HG03175 (cell line): ENCODE results near the gene PBRM1.

Experiments used
- ATAC-seq: cut with Tn5 transposase; IDR thresholded peaks from one replicate; pipeline ENCODE4 v1.9.1; 2021; ENCODE audit warnings: mild to moderate bottlenecking, moderate library complexity; ENCODE audit not compliant: unreplicated experiment

The PBRM1 gene

GRCh38 chr3:52512727-52513126, 173.0 kb downstream of the PBRM1 start:
- no peak for ATAC-seq

- no peak for ATAC-seq
Measured at GRCh38 chr3:52512105-52512504, 173.6 kb downstream of the PBRM1 start.

- ATAC-seq, result no peak
Measured at GRCh38 chr3:52511509-52511908, 174.2 kb downstream of the PBRM1 start.

GRCh38 chr3:52509753-52510328, 175.9 kb downstream of the PBRM1 start:
- no peak for ATAC-seq

GRCh38 chr3:52507359-52507758, 178.4 kb downstream of the PBRM1 start:
- ATAC-seq, result no peak

- ATAC-seq, result no peak
Measured at GRCh38 chr3:52506266-52506966, 179.3 kb downstream of the PBRM1 start.

- no peak for ATAC-seq
Measured at GRCh38 chr3:52504977-52505376, 180.7 kb downstream of the PBRM1 start.

- ATAC-seq, result no peak
Measured at GRCh38 chr3:52503788-52504424, 181.8 kb downstream of the PBRM1 start.

GRCh38 chr3:52502808-52503350, 182.8 kb downstream of the PBRM1 start:
- no peak for ATAC-seq

- ATAC-seq, result no peak
Measured at GRCh38 chr3:52502001-52502400, 183.7 kb downstream of the PBRM1 start.

- ATAC-seq, result no peak
Measured at GRCh38 chr3:52501046-52501445, 184.7 kb downstream of the PBRM1 start.

- no peak for ATAC-seq
Measured at GRCh38 chr3:52498137-52499054, 187.3 kb downstream of the PBRM1 start.

- no peak for ATAC-seq
Measured at GRCh38 chr3:52495777-52496602, 189.7 kb downstream of the PBRM1 start.
